Activated naive CD8-positive, alpha-beta T cell (primary cell): ENCODE results near the gene KRT23.

Source experiments
- H3K27ac Mint-ChIP-seq: one replicate; pipeline ENCODE4 v1.8.0; 2021; ENCODE audit warnings: mixed read lengths
- H3K27me3 Mint-ChIP-seq: one replicate; pipeline ENCODE4 v1.8.0; 2021; ENCODE audit warnings: mixed read lengths
- H3K36me3 Mint-ChIP-seq: one replicate; pipeline ENCODE4 v1.8.0; 2021; ENCODE audit warnings: mixed read lengths
- H3K4me1 Mint-ChIP-seq: one replicate; pipeline ENCODE4 v1.8.0; 2021; ENCODE audit warnings: low read depth, mixed read lengths
- H3K4me3 Mint-ChIP-seq: one replicate; pipeline ENCODE4 v1.8.0; 2021; ENCODE audit warnings: mild to moderate bottlenecking, mixed read lengths
- H3K9me3 Mint-ChIP-seq: one replicate; pipeline ENCODE4 v1.8.0; 2021; ENCODE audit warnings: low read depth, mixed read lengths

The KRT23 gene

GRCh38 chr17:40879026-40879425, 58.4 kb downstream of the KRT23 start:
- Mint-ChIP-seq H3K4me1 (no peaks in the 10 kb centered on the region), H3K4me3 (no peak overlapping the region), H3K27me3 (no peaks in the 10 kb centered on the region), H3K27ac (no peak overlapping the region), H3K36me3 (no peaks in the 10 kb centered on the region), H3K9me3 (no peaks in the 10 kb centered on the region)

- Mint-ChIP-seq H3K36me3 (no peaks in the 10 kb centered on the region), H3K27me3 (peaks cover 1% of the 10 kb centered on the region), H3K27ac (no peak overlapping the region), H3K9me3 (no peaks in the 10 kb centered on the region), H3K4me1 (no peaks in the 10 kb centered on the region), H3K4me3 (no peak overlapping the region)
Measured at GRCh38 chr17:40878044-40878443, 59.4 kb downstream of the KRT23 start.

GRCh38 chr17:40873801-40874200, 63.6 kb downstream of the KRT23 start:
- Mint-ChIP-seq H3K4me1 (no peaks in the 10 kb centered on the region), H3K9me3 (no peaks in the 10 kb centered on the region), H3K36me3 (no peaks in the 10 kb centered on the region), H3K27ac (no peak overlapping the region), H3K4me3 (no peak overlapping the region), H3K27me3 (peaks cover 10% of the 10 kb centered on the region)

- H3K27ac Mint-ChIP-seq: no peak overlapping the region
Measured at GRCh38 chr17:40873255-40873654, 64.2 kb downstream of the KRT23 start.

More at GRCh38 chr17:40873255-40873654, 64.2 kb downstream of the KRT23 start:
- no peak overlapping the region for H3K4me3 Mint-ChIP-seq
- peaks cover 10% of the 10 kb centered on the region for H3K27me3 Mint-ChIP-seq
- H3K9me3 Mint-ChIP-seq: no peaks in the 10 kb centered on the region
- H3K36me3 Mint-ChIP-seq: no peaks in the 10 kb centered on the region
- no peaks in the 10 kb centered on the region for H3K4me1 Mint-ChIP-seq
